ENCODE data around the gene COL24A1.
"Not testable (repeated sequence)": the region's sequence is repeated elsewhere in the genome, so short reads cannot be mapped to it uniquely, and the experiment has no call there.

COL24A1 gene

GRCh38 chr1:86071870-86072269, 84.7 kb downstream of the COL24A1 start:
- not testable (repeated sequence) for DNase-seq

GRCh38 chr1:86069757-86070145, 86.8 kb downstream of the COL24A1 start:
- DNase-seq = no peak

GRCh38 chr1:86068841-86069756, 87.5 kb downstream of the COL24A1 start:
- DNase-seq = no peak

GRCh38 chr1:86068271-86068721, 88.3 kb downstream of the COL24A1 start:
- no peak for DNase-seq

GRCh38 chr1:86067626-86068025, 88.9 kb downstream of the COL24A1 start:
- no peak for DNase-seq

GRCh38 chr1:86064899-86065298, 91.7 kb downstream of the COL24A1 start:
- DNase-seq = no peak

GRCh38 chr1:86063721-86064120, 92.9 kb downstream of the COL24A1 start:
- no peak for DNase-seq

GRCh38 chr1:86062453-86062852, 94.1 kb downstream of the COL24A1 start:
- DNase-seq = peak; percentile 4

GRCh38 chr1:86061551-86061990, 95.0 kb downstream of the COL24A1 start:
- no peak for DNase-seq

GRCh38 chr1:86054396-86054795, 102.2 kb downstream of the COL24A1 start:
- DNase-seq = no peak

GRCh38 chr1:86052948-86053698, 103.4 kb downstream of the COL24A1 start:
- no peak for DNase-seq

- DNase-seq = no peak
Measured at GRCh38 chr1:86035101-86035500, 121.5 kb downstream of the COL24A1 start.

- DNase-seq = no peak
Measured at GRCh38 chr1:86030180-86030579, 126.4 kb downstream of the COL24A1 start.

GRCh38 chr1:86018283-86018923, 138.2 kb downstream of the COL24A1 start:
- DNase-seq = no peak

GRCh38 chr1:86016076-86016759, 140.4 kb downstream of the COL24A1 start:
- DNase-seq = no peak

- DNase-seq = no peak
Measured at GRCh38 chr1:86015375-86015774, 141.2 kb downstream of the COL24A1 start.

- DNase-seq = no peak
Measured at GRCh38 chr1:86000601-86001000, 156.0 kb downstream of the COL24A1 start.

GRCh38 chr1:85998105-85998855, 158.3 kb downstream of the COL24A1 start:
- DNase-seq = no peak

GRCh38 chr1:85992791-85993190, 163.8 kb downstream of the COL24A1 start:
- no peak for DNase-seq

GRCh38 chr1:85991261-85991660, 165.3 kb downstream of the COL24A1 start:
- no peak for DNase-seq

GRCh38 chr1:85984636-85985035, 171.9 kb downstream of the COL24A1 start:
- no peak for DNase-seq

GRCh38 chr1:85983316-85983715, 173.3 kb downstream of the COL24A1 start:
- no peak for DNase-seq

All from NCI-H1105 (cell line).